Colon (tissue), 2 donors: ENCODE data around the gene RAB43.
"Not testable (repeated sequence)": the region's sequence is repeated elsewhere in the genome, so short reads cannot be mapped to it uniquely, and the experiment has no call there.

ENCODE experiments used
- FAIRE-seq: peaks from 2 replicates; lab custom pipeline; 2012; peaks lifted over from hg19 to GRCh38; lab: Jason Lieb, UNC
- donor health status: control.
- donor health status: control.

The RAB43 gene

GRCh38 chr3:129121016-129121791 is 400 bp downstream of the RAB43 start:
- no peak for FAIRE-seq

GRCh38 chr3:129120254-129121004 is 1.2 kb downstream of the RAB43 start:
- FAIRE-seq = no peak

GRCh38 chr3:129119365-129120100 is 2.1 kb downstream of the RAB43 start:
- FAIRE-seq = no peak

- no peak for FAIRE-seq
These were observed 2.9 kb downstream of the RAB43 start for GRCh38 chr3:129118745-129119144.

GRCh38 chr3:129117134-129117533 is 4.5 kb downstream of the RAB43 start:
- FAIRE-seq = no peak

GRCh38 chr3:129116482-129116946 is 5.1 kb downstream of the RAB43 start:
- FAIRE-seq = no peak

- no peak for FAIRE-seq
These were observed 7.1 kb downstream of the RAB43 start for GRCh38 chr3:129114455-129114854.

- no peak for FAIRE-seq
These were observed 9.1 kb downstream of the RAB43 start for GRCh38 chr3:129112308-129113052.

- not testable (repeated sequence) for FAIRE-seq
These were observed 10.4 kb downstream of the RAB43 start for GRCh38 chr3:129111076-129111780.

GRCh38 chr3:129107793-129108192 is 13.8 kb downstream of the RAB43 start:
- FAIRE-seq = no peak

- FAIRE-seq = no peak
These were observed 14.6 kb downstream of the RAB43 start for GRCh38 chr3:129106866-129107565.

- FAIRE-seq = no peak
These were observed 15.3 kb downstream of the RAB43 start for GRCh38 chr3:129106320-129106719.

- FAIRE-seq = no peak
These were observed 15.7 kb downstream of the RAB43 start for GRCh38 chr3:129105862-129106261.

GRCh38 chr3:129104498-129105079 is 17.0 kb downstream of the RAB43 start:
- FAIRE-seq = no peak

- FAIRE-seq = no peak
These were observed 17.6 kb downstream of the RAB43 start for GRCh38 chr3:129104051-129104450.

GRCh38 chr3:129103296-129103695 is 18.3 kb downstream of the RAB43 start:
- no peak for FAIRE-seq

GRCh38 chr3:129101370-129102138 is 20.1 kb downstream of the RAB43 start:
- FAIRE-seq = no peak

GRCh38 chr3:129100274-129100673 is 21.3 kb downstream of the RAB43 start:
- FAIRE-seq = no peak

GRCh38 chr3:129095285-129095684 is 26.3 kb downstream of the RAB43 start:
- FAIRE-seq = no peak
